Measurements from ENCODE around the gene KAZN.

Gene KAZN

DNA sequence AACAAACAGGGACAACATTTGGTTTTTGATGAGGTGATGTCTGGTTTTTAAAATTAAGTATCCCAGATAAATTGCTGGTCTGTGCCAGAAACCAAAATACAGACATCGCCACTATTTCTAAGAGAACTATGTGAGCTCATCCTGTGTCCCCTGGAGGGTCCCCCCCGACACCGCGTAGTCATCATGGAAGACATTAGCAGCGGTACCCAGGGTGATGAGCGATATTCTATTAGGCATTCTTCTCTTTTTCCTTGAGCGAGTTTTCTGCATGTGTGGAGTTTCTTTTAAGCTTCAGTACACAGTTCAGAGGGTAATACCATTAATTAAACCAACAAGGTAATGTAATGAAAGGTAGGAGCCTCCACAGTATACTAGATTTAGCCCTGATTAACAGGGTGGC, 26.5 kb downstream of the KAZN start:
- Histone ChIP-seq H3K9ac (ENCODE audit: low read length) (no peak overlapping the region), H2AFZ (ENCODE audit: low read length) (no peak overlapping the region), H3K79me2 (ENCODE audit: insufficient read depth, low read length) (no peaks in the 10 kb centered on the region), H3K4me1 (ENCODE audit: insufficient read depth, low read length, severe bottlenecking) (no peaks in the 10 kb centered on the region), H3K36me3 (ENCODE audit: insufficient read depth, low read length) (no peaks in the 10 kb centered on the region; the same call in 1 of the 2 replicates), H3K27ac (ENCODE audit: low read depth, low read length, poor library complexity, severe bottlenecking) (no peak overlapping the region), H3F3A (ENCODE audit: insufficient read depth, low read length) (no peaks in the 10 kb centered on the region), H3K9me2 (ENCODE audit: low read depth, low read length) (no peaks in the 10 kb centered on the region), H4K20me1 (ENCODE audit: insufficient read depth, low read length) (no peaks in the 10 kb centered on the region), H3K27me3 (ENCODE audit: insufficient read depth, low read length) (peaks cover 5% of the 10 kb centered on the region; the same call in 1 of the 2 replicates), H3K4me3 (ENCODE audit: low read depth, low read length, poor library complexity, severe bottlenecking) (no peak overlapping the region), H3K9me3 (ENCODE audit: low read length) (no peaks in the 10 kb centered on the region), H3K4me2 (ENCODE audit: low read length) (no peak overlapping the region)
- no peak for TF ChIP-seq EZH2 (IDR thresholded peaks at IDR 0.05; ENCODE audit: borderline replicate concordance, low read length)
- TF ChIP-seq, protein P1, sequence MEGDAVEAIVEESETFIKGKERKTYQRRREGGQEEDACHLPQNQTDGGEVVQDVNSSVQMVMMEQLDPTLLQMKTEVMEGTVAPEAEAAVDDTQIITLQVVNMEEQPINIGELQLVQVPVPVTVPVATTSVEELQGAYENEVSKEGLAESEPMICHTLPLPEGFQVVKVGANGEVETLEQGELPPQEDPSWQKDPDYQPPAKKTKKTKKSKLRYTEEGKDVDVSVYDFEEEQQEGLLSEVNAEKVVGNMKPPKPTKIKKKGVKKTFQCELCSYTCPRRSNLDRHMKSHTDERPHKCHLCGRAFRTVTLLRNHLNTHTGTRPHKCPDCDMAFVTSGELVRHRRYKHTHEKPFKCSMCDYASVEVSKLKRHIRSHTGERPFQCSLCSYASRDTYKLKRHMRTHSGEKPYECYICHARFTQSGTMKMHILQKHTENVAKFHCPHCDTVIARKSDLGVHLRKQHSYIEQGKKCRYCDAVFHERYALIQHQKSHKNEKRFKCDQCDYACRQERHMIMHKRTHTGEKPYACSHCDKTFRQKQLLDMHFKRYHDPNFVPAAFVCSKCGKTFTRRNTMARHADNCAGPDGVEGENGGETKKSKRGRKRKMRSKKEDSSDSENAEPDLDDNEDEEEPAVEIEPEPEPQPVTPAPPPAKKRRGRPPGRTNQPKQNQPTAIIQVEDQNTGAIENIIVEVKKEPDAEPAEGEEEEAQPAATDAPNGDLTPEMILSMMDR (IDR thresholded peaks at IDR 0.05; ENCODE audit: low read length): no peak

GRCh38 chr1:14625572-14625971, 27.1 kb downstream of the KAZN start:
- Histone ChIP-seq H3F3A (ENCODE audit: insufficient read depth, low read length) (no peaks in the 10 kb centered on the region), H3K9me3 (ENCODE audit: low read length) (no peaks in the 10 kb centered on the region), H3K4me2 (ENCODE audit: low read length) (no peak overlapping the region), H3K4me3 (ENCODE audit: low read depth, low read length, poor library complexity, severe bottlenecking) (no peak overlapping the region), H3K9ac (ENCODE audit: low read length) (no peak overlapping the region), H3K27me3 (ENCODE audit: insufficient read depth, low read length) (peaks cover 5% of the 10 kb centered on the region; the same call in 1 of the 2 replicates), H3K79me2 (ENCODE audit: insufficient read depth, low read length) (no peaks in the 10 kb centered on the region), H3K36me3 (ENCODE audit: insufficient read depth, low read length) (no peaks in the 10 kb centered on the region; the same call in 1 of the 2 replicates), H3K27ac (ENCODE audit: low read depth, low read length, poor library complexity, severe bottlenecking) (no peak overlapping the region), H2AFZ (ENCODE audit: low read length) (no peak overlapping the region), H4K20me1 (ENCODE audit: insufficient read depth, low read length) (no peaks in the 10 kb centered on the region), H3K9me2 (ENCODE audit: low read depth, low read length) (no peaks in the 10 kb centered on the region), H3K4me1 (ENCODE audit: insufficient read depth, low read length, severe bottlenecking) (no peaks in the 10 kb centered on the region)
- no peak for TF ChIP-seq EZH2 (IDR thresholded peaks at IDR 0.05; ENCODE audit: borderline replicate concordance, low read length)
- TF ChIP-seq, protein P1 (IDR thresholded peaks at IDR 0.05; ENCODE audit: low read length): no peak

- no peak overlapping the region for H3K27ac ChIP-seq (ENCODE audit: low read depth, low read length, poor library complexity, severe bottlenecking)
- H3F3A ChIP-seq (ENCODE audit: insufficient read depth, low read length): no peaks in the 10 kb centered on the region
- H3K4me2 ChIP-seq (ENCODE audit: low read length): no peak overlapping the region
- H3K27me3 ChIP-seq (ENCODE audit: insufficient read depth, low read length): peaks cover 4% of the 10 kb centered on the region; the same call in 1 of the 2 replicates
- H2AFZ ChIP-seq (ENCODE audit: low read length): no peak overlapping the region
- TF ChIP-seq, protein P1 (IDR thresholded peaks at IDR 0.05; ENCODE audit: low read length): no peak
- no peak for TF ChIP-seq EZH2 (IDR thresholded peaks at IDR 0.05; ENCODE audit: borderline replicate concordance, low read length)
- no peaks in the 10 kb centered on the region for H3K9me2 ChIP-seq (ENCODE audit: low read depth, low read length)
- H3K36me3 ChIP-seq (ENCODE audit: insufficient read depth, low read length): no peaks in the 10 kb centered on the region; the same call in 1 of the 2 replicates
- no peaks in the 10 kb centered on the region for H3K79me2 ChIP-seq (ENCODE audit: insufficient read depth, low read length)
- H3K9ac ChIP-seq (ENCODE audit: low read length): no peak overlapping the region
- H3K4me1 ChIP-seq (ENCODE audit: insufficient read depth, low read length, severe bottlenecking): no peaks in the 10 kb centered on the region
- H3K9me3 ChIP-seq (ENCODE audit: low read length): no peaks in the 10 kb centered on the region
- no peak overlapping the region for H3K4me3 ChIP-seq (ENCODE audit: low read depth, low read length, poor library complexity, severe bottlenecking)
- H4K20me1 ChIP-seq (ENCODE audit: insufficient read depth, low read length): no peaks in the 10 kb centered on the region
Measured at GRCh38 chr1:14625996-14626395, 27.5 kb downstream of the KAZN start.
